ENCODE measurements around the gene WDSUB1.

- TF ChIP-seq, protein P1, sequence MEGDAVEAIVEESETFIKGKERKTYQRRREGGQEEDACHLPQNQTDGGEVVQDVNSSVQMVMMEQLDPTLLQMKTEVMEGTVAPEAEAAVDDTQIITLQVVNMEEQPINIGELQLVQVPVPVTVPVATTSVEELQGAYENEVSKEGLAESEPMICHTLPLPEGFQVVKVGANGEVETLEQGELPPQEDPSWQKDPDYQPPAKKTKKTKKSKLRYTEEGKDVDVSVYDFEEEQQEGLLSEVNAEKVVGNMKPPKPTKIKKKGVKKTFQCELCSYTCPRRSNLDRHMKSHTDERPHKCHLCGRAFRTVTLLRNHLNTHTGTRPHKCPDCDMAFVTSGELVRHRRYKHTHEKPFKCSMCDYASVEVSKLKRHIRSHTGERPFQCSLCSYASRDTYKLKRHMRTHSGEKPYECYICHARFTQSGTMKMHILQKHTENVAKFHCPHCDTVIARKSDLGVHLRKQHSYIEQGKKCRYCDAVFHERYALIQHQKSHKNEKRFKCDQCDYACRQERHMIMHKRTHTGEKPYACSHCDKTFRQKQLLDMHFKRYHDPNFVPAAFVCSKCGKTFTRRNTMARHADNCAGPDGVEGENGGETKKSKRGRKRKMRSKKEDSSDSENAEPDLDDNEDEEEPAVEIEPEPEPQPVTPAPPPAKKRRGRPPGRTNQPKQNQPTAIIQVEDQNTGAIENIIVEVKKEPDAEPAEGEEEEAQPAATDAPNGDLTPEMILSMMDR (IDR thresholded peaks at IDR 0.05): no peak
- no peak for TF ChIP-seq POLR2A (IDR thresholded peaks at IDR 0.05)
Measured at GRCh38 chr2:159326569-159327255, 40.2 kb upstream of the WDSUB1 start.
